Stimulated activated CD8-positive, alpha-beta memory T cell treated with anti-CD3 and anti-CD28 coated beads, Interleukin-2, amount 100 ng/mL, for 48 hours (primary cell): ENCODE data around the gene EEF2KMT.
A peak's percentile ranks its signal among the peaks of the same experiment; 100 is the strongest.
"Not testable (repeated sequence)": the region's sequence is repeated elsewhere in the genome, so short reads cannot be mapped to it uniquely, and the experiment has no call there.

Experiments
- DNase-seq, 2 donors: peaks; one replicate each; pipeline ENCODE4 v3.0.0-alpha.2; 2020; ENCODE audit warnings: low read depth in 2 of 2

EEF2KMT gene

GRCh38 chr16:5097470-5098220 is at the start of gene EEF2KMT:
TSS of gene EEF2KMT (minus strand) at chr16:5097795. CDS start at chr16:5097739, 56 bp downstream.
- peak; percentile 89 to 96 for DNase-seq

GRCh38 chr16:5144621-5144956 is 47.0 kb upstream of the EEF2KMT start:
- not testable (repeated sequence) for DNase-seq

GRCh38 chr16:5143761-5144620 is 46.4 kb upstream of the EEF2KMT start:
- no peak for DNase-seq

- not testable (repeated sequence) for DNase-seq
Observed at GRCh38 chr16:5140151-5140550, 42.6 kb upstream of the EEF2KMT start.

GRCh38 chr16:5134739-5135452 is 37.3 kb upstream of the EEF2KMT start:
- DNase-seq, result not testable (repeated sequence)

GRCh38 chr16:5132915-5133600 is 35.5 kb upstream of the EEF2KMT start:
- not testable (repeated sequence) for DNase-seq

GRCh38 chr16:5131467-5132004 is 33.9 kb upstream of the EEF2KMT start:
- not testable (repeated sequence) for DNase-seq

GRCh38 chr16:5117300-5118087 is 19.9 kb upstream of the EEF2KMT start:
- DNase-seq, result peak; percentile 5 to 23

GRCh38 chr16:5116780-5117295 is 19.2 kb upstream of the EEF2KMT start:
- DNase-seq, result not testable (repeated sequence)

GRCh38 chr16:5110933-5111332 is 13.3 kb upstream of the EEF2KMT start:
- not testable (repeated sequence) for DNase-seq

- DNase-seq, result no peak
Observed at GRCh38 chr16:5108505-5109158, 11.0 kb upstream of the EEF2KMT start.

- DNase-seq, result not testable (repeated sequence)
Observed at GRCh38 chr16:5105039-5105438, 7.4 kb upstream of the EEF2KMT start.

GRCh38 chr16:5103296-5104032 is 5.9 kb upstream of the EEF2KMT start:
- DNase-seq, result not testable (repeated sequence)

GRCh38 chr16:5099174-5099573 is 1.6 kb upstream of the EEF2KMT start:
- not testable (repeated sequence) for DNase-seq

GRCh38 chr16:5098221-5099159 is 895 bp upstream of the EEF2KMT start:
- peak; percentile 38 to 59 for DNase-seq

- peak; percentile 8 to 9 for DNase-seq
Observed at GRCh38 chr16:5097061-5097469, 530 bp downstream of the EEF2KMT start.

GRCh38 chr16:5096437-5097060 is 1.0 kb downstream of the EEF2KMT start:
- not testable (repeated sequence) for DNase-seq
